ENCODE measurements around the gene SSH2.
A peak's percentile ranks its signal among the peaks of the same experiment; 100 is the strongest.
"Not testable (repeated sequence)": the region's sequence is repeated elsewhere in the genome, so short reads cannot be mapped to it uniquely, and the experiment has no call there.

Gene SSH2

DNA sequence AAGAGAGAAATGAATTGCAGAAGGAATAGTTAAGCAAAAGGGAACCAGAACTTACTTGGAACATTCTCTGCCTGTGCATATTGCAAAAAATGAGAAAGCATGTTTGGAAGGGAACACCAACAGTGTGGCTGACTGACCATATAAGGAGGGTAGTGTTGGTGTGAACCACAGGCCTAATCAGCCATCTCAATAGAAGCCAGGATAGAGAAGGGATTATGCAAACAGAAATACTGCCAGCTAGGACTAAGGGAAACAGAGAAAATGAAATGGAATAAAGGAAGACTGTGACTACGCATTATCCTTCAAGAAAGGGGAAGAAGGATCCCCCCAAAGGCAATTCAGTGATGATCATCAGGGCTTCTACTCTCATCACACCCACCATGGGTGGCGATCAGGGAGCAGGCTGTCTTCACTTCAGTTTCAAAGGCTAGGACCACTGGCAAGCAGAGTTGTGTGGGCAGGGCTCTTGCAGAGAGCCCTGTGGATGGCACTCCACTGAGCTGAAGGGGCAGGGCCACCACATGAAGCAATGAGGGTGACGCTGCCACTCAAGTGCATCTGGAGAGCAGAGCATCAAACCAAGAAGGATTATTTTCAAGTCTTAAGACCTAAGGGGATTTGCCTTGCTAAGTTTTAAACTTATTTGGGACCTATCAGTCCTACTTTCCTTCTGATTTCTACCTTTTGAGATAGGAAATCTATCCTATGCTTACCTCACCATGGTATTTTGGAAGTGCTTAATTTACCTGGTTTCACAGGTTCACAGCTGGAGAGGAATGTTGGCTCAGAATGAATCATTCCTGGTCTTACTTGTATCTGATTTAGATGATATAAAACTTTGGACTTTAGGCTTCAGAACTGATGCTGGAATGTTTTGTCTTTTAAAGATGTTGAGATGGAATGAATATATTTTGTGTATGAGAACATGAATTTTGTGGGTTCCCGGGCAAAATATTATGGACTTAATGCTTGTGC lies 140.5 kb downstream of the SSH2 start:
- no peak for DNase-seq (ENCODE audit: low read depth, low spot score)
- H3K27ac ChIP-seq = no peak overlapping the region

DNA sequence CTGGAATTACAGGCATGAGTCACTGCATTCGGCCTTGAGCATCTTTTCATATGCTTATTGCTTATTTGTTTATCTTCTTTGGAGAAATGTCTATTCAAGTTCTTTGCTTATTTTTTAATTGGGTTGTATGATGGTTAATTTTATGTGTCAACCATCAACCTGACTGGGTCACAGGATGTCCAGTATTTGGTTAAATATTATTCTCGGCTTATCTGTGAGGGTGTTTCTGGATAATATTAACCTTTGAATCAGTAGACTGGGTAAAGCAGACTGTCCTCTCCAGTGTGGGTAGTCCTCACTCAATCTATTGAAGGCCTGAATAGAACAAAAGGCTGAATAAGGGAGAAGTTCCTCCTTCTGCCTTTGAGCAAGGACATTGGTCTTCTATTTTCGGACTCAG lies 142.0 kb downstream of the SSH2 start:
- H3K27ac ChIP-seq = no peak overlapping the region
- no peak for DNase-seq (ENCODE audit: low read depth, low spot score)

DNA sequence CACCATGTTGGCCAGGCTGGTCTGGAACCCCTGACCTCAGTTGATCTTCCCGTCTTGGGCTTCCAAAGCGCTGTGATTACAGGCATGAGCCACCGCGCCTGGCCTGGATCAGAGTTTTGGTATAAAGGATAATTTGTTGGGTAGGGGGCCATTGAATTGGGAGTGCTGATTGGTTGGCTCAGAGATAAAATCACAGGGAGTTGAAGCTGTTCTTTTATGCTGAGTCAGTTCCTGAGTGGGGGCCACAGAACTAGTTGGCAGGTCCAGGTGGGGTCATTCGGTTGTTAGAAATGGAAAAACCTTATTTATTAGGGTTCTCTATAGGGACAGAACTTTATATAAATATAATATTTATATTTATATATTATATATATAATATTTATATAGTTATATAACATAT lies 147.1 kb downstream of the SSH2 start:
- no peak overlapping the region for H3K27ac ChIP-seq
- no peak for DNase-seq (ENCODE audit: low read depth, low spot score)

DNA sequence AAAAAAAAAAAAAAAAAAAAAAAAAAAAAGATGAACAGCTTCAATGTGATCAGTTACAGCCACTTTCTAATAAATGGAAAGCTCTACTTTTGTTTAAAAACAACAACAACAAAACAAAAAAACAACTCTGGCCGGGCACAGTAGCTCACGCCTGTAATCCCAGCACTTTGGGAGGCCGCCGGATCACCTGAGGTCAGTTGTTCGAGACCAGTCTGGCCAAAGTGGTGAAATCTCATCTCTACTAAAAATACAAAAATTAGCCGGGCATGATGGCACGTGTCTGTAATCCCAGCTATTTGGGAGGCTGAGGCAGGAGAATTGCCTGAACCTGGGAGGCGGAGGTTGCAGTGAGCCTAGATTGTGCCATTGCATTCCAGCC lies 150.2 kb downstream of the SSH2 start:
- not testable (repeated sequence) for DNase-seq (ENCODE audit: low read depth, low spot score); H3K27ac ChIP-seq

DNA sequence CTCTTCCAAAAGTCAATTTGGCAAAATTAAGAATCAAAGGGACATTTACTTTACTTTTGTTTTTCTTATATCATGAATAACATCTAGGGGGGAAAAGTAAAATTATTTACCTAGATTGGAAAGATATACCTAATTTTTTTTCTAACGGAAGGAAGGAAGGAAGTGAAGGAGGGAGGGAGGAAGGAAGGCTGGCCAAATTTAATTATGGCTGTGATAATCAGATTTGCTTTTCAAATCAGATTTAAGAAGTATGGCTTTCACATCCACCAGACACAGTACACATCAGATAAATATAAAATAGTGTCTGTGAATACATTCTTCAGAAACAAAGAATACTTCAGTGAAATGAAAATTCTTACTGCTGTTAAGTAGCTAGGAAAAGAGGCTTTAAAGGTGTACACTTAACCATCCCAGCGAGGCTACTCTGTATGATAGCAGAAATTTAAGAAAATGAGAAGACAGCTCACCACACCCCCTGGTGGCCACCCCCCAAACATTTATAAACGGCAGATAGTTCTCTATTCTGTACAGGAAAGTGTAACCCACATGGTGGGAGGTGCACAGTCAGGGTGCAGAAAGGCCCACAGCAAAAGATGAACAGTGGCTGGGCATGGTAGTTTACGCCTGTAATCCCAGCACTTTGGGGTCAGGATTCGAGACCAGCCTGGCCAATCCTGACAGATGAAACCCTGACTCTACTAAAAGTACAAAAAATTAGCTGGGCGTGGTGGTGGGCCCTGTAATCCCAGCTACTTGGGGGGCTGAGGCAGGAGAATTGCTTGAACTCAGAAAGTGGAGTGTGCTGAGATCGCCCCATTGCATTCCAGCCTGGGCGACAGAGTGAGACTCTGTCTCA lies 150.8 kb downstream of the SSH2 start:
- no peak overlapping the region for H3K27ac ChIP-seq
- no peak for DNase-seq (ENCODE audit: low read depth, low spot score)

DNA sequence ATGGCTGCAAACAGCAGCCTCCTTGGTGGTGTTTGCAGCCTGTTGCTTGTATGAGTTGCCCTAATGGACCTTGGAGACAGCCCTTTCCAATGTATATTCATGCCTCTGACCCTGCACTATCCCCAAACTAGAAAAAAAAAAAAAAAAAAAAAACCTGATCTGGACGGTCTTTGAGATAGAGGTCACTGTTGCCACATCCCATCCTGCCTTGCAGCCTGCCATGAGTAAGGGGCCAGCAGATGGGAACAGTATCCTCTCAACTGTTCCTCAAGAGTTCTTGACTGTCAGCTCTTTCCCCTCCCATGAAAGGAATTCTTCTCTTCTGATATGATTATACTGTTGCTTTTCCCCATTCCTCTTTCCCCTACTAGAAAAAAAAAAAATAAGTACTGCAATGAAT lies 152.4 kb downstream of the SSH2 start:
- H3K27ac ChIP-seq = no peak overlapping the region
- DNase-seq (ENCODE audit: low read depth, low spot score) = no peak

DNA sequence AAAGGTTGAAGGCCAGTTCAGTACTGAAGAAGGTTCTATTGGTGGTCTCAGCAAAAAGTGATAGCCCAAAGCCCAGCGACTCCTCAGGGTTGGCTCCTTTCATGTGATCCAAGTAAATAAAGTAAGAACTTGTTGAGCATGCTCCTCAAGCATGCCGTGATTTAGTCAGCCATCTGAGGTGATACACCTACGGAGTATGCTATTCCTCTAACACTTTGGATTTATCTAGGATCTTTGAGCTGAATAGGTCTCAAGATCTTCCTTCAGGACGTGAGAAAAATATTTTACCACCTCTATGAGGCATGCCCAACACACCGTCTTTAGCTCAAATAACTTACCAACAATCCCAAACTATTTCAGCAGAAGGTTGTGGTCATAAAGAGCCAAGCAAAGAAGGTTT lies 154.0 kb downstream of the SSH2 start:
- H3K27ac ChIP-seq = no peak overlapping the region
- DNase-seq (ENCODE audit: low read depth, low spot score) = no peak

DNA sequence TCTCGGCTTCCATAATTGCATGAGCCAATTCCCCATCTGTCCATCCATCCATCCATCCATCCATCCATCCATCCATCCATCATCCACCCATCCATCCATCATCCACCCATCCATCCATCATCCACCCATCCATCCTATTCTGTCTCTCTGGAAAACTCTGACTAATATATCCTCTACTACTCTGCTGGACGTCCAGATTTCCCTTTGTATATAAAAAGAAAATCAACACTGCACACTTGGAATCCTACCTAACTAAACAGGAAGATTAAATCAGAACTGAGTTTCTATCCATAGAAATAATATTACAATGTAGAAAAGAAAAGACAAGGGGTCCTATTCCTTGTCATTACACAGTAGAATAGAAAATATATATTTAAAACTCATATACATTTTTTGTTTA lies 157.0 kb downstream of the SSH2 start:
- no peak for DNase-seq (ENCODE audit: low read depth, low spot score)
- no peak overlapping the region for H3K27ac ChIP-seq

DNA sequence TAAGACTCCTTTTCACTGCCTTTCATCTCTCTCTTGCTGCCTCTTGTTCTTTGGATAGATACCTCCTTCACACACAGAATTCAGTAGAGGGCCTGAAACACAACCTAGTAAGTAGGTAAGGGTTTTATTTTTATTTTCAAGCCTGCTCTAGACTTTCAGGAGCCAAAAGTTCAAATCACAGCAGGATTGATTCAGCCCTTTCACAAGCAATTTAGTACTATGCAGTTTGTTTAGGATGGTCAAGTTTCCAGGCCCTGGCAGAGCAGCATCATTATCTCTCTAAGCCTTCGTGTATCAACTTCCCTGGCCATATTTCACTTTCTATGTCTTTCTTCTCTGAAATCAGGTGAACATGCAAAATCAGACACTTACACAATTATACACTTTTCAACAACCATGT lies 158.5 kb downstream of the SSH2 start:
- H3K27ac ChIP-seq = no peak overlapping the region
- DNase-seq (ENCODE audit: low read depth, low spot score) = no peak

DNA sequence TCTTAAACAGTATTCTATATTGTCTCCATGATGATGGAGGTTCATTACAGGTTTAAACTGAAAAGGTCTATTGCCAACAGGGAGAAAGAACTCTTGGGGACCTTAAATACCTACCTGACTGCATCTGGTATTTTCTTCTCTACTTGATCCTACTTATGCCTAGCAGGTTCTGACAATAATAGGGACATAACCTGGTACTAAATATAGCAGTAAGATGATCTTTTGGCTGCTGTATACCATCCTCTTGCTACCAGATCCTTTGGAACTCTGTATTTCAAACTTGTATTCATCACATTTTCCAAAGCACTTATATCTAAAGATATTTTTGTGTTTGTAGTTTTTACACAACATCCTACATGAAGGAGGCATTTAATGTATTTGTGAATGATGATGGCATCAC lies 160.8 kb downstream of the SSH2 start:
- H3K27ac ChIP-seq = no peak overlapping the region
- no peak for DNase-seq (ENCODE audit: low read depth, low spot score)

DNA sequence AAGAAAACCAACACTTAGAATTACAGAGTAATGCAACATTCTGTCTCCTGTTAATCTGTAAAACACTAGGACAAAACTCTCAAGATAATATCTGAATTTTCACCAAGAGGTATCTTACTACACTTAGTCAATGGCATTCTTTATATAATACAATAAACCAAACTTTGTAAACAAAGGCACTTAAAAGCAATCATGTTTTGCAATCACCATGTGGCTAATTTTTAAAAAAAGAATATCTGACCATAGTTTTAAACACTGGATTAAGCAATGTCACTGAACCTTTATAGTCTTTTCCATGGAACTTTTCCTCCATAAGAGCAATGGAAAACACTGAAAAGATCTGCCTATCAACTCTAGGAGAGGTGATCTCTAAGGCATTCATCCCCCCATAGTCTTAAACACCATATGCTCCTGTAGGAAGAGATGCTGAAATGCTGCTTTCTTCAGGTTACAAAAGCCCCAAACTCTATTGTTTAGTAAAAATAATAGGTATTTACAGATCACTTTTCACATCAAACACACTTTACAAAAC lies 163.2 kb downstream of the SSH2 start:
- no peak for DNase-seq (ENCODE audit: low read depth, low spot score)
- no peak overlapping the region for H3K27ac ChIP-seq

DNA sequence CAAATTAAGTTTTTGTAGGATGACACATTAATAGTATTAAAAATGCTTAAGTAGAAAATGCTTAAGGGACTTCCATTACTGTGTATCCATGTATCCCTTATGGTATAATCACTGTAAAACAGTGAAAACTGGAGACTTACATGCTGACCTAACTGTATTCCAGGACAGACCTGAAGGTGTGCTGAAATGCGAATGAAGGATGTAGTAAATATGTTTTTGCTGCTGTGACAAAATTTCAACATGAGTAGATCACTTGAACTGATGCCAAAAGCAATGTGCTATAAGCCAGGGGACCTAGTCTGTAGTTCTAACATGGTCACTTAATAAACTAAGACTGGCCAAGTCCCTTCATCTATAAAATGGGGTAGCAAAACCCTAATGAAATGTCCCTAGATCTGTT lies 165.3 kb downstream of the SSH2 start:
- DNase-seq (ENCODE audit: low read depth, low spot score) = no peak

DNA sequence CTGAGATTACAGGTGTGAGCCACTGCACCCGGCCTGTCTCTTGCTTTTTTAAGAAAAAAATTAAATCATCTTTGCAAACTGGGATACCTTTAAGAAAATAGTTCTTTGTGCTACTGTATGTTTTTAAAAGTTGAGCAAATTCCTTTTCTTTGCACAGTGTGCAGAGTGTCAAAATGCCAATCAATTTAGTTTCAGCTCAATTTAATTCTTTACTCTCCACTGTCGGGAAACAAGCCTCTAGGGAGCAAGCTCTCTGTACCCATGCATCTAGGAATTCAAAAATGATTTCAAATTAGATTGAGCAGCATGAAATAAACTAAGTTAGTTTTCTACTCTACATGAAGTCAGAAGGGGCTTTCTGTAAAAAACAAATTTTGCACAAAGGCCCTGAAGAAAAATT lies 165.8 kb downstream of the SSH2 start:
- H3K27ac ChIP-seq = no peak overlapping the region
- DNase-seq (ENCODE audit: low read depth, low spot score) = no peak

More for the DNA sequence above, 165.3 kb downstream of the SSH2 start:
- H3K27ac ChIP-seq = no peak overlapping the region

DNA sequence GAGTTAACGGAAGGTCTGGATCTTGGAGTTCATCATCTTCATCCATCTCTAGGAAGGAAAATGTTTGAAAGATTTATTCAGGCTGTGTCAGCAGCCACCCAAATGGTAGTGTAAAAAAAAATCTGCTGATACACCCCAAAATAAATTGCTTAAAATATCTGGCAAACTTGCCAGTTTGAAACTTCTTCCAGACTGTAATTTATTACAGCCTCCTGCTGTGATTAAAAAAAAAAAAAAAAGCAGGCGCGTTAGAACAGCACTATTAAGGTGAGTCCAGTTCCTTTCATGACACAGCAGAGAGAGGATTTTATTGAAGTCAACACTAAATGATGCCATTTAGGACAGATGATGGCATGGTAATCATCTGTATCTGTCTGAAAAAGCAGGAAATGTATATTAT lies 166.8 kb downstream of the SSH2 start:
- DNase-seq (ENCODE audit: low read depth, low spot score) = no peak
- no peak overlapping the region for H3K27ac ChIP-seq

DNA sequence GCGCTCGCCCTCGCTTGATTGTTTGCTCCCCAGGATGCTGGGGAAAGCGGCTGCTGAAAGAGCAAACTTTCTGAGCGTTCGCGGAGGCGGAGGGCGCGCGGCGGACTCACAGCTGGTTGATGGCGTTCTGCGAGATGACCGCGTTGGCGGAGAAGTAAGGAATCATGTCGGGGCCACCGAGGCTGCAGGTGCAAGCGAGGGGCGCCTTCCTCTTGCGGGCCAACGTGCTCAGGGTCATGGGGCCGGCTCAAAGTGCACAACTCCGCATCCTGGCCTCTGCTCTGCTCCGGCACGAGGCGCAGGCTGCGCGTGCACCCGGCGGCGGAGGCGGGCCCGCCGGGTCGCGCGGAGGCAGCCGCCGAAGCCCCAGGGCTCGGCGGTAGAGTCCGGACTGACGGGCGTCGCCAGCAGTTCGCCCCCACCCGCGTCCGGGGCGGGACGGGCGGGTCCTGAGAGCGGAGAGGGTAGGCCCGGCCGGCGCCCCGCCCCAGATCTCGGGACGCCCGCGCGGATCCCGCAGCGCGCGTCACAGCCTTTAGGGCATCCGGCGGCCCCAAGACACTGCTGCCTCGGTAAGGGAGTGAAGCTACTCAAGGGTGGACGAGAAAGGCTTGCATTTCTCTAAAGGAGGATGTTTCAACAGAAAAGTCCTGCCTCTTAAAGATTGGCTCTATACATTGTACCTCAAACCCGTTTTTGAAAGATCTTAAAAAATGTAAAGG lies 168.8 kb downstream of the SSH2 start:
- peak; percentile 12 for DNase-seq (ENCODE audit: low read depth, low spot score)
- H3K27ac ChIP-seq = peak overlapping the region; percentile 41

DNA sequence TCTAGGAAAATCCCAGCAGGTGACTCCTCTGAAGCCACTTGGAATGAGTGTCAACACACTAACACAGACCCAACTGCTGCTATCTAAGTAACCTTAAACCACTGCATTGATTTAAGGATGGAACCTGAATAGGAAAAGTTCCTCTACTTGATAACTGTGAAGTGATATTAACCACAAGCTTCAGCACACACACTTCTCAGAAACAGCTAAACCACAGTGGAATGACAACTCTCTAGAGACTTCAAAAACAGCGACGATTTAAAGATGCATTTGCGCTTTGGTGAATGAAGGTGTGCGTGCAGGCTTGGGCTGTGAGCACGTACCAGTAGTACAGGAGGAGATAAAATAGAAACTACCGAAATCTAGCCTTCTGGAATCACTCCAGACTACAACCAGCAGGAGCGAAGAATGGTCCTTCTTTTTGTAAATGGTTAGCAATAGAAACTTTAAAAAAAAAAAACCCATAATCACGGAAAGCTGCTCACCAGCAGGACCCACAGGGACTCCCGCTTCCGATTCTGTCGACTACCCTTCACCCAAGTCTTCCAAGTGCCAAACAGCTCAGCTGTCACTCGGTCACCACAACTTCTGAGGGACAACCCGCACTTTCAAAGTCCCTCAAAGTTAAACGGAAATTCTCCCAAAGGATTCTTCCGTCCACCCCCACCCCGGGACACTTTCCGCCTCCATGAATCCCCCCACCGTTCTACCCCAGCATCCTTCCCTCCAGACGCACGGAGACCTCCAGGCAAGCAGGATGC lies 169.6 kb downstream of the SSH2 start:
- peak overlapping the region; percentile 41 for H3K27ac ChIP-seq
- no peak for DNase-seq (ENCODE audit: low read depth, low spot score)

DNA sequence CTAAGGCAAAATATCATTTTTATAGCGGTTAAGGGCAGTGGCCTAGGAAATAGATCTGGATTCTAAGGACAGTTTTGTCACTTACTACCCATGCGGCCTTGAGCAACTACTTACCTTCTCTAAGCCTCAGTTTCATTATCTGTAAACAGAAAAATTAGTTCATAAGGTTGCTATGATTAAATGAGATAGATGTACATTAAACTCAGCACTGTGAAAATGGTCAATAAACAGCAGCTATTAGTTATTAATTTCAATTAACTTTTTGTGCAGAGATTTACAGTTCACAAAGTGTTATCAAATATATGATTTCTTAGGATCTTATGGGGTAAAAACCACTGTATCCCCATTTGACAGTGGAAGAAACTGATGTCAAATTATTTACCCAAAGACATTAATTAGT lies 171.8 kb downstream of the SSH2 start:
- no peak overlapping the region for H3K27ac ChIP-seq

DNA sequence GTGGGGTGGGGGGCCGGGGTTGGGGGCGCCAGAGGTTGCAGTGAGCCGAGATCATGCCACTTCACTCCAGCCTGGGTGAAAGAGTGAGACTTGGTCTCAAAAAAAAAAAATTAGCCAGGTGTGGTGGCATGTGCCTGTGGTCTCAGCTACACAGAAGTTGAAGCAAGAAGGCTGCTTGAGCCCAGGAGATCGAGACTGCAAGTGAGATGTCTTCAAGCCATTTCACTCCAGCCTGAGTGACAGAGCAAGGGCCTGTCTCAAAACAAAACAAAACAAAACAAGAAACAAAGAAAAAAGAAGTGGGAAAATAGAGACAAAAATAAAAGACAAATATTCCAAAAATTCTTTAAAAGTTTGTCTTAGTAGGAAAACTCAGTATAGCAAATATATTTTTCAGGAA lies 172.2 kb downstream of the SSH2 start:
- H3K27ac ChIP-seq = no peak overlapping the region
- no peak for DNase-seq (ENCODE audit: low read depth, low spot score)

More for the DNA sequence above, 171.8 kb downstream of the SSH2 start:
- DNase-seq (ENCODE audit: low read depth, low spot score) = no peak

DNA sequence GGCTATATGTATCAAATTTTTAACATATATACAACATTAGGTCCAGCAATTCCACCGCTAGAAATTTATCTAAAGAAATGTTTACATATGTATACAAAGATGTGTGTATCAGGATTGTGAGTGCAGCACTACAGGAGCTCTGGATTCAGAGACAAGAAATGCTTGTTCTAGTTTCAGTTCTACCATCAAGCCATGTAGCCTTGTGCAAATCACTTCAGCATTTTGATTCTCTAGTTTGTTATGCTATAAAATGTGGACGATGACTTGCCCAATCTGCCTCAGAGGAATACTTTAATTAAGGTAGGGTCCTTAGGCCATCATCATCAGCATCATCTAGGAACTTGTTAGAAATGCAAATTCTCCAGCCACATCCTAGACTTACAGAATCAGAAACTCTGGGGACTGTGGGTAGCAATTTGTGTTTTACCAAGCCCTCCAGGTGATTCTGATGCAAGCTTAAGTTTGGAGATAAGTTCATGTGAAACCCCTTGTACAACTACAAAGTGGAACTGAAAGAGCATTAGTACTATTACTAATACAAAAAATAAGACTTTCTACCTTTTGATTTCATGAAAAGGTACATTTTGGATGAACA lies 176.1 kb downstream of the SSH2 start:
- no peak for DNase-seq (ENCODE audit: low read depth, low spot score)
- no peak overlapping the region for H3K27ac ChIP-seq

All from epithelial cell of prostate (primary cell).